Right lobe of liver (tissue), 6 donors: ENCODE results near the gene ATP6V0D1. TPM values are rescaled to one million over a fixed set of nuclear protein-coding genes. Genes with fewer than 3 reads are reported as not detected.
A peak's percentile ranks its signal among the peaks of the same experiment; 100 is the strongest.

Source experiments
- ATAC-seq, 4 donors: fragments of 200-7000 bp; cut with Tn5 transposase; one replicate each; pipeline ENCODE4 v1.9.1; 2020; ENCODE audit warnings: mild to moderate bottlenecking in 4 of 4, moderate library complexity in 4 of 4
- DNase-seq, 3 donors: peaks; one replicate each; pipeline ENCODE4 v3.0.0-alpha.2; 2020
- H3K27ac ChIP-seq, 3 donors: fragments of 200-600 bp; one replicate each; pipeline ENCODE4 v1.8.0; 2022
- H3K27me3 ChIP-seq, 2 donors: fragments of 200-600 bp; one replicate each; pipeline ENCODE4 v1.8.0; 2022
- H3K36me3 ChIP-seq, 4 donors: fragments of 200-600 bp; sonication (generic) in 1 of 4; one replicate each; pipeline versions ENCODE4 v1.5.1 to v1.8.0; 2017 to 2022; ENCODE audit warnings: control low read depth in 1 of 4
- H3K4me1 ChIP-seq, 4 donors: fragments of 200-600 bp; sonication (generic) in 1 of 4; one replicate each; pipeline versions ENCODE4 v1.5.1 to v1.8.0; 2017 to 2022; ENCODE audit warnings: control low read depth in 1 of 4
- H3K4me3 ChIP-seq, 3 donors: fragments of 200-600 bp; one replicate each; pipeline ENCODE4 v1.8.0; 2022
- H3K9me3 ChIP-seq, 4 donors: fragments of 200-600 bp; sonication (generic) in 1 of 4; one replicate each; pipeline versions ENCODE4 v1.5.1 to v1.8.0; 2017 to 2022; ENCODE audit warnings: control low read depth in 1 of 4
- CTCF ChIP-seq, 4 donors: fragments of 200-600 bp in 3 of 4; fragments of 450-650 bp in 1 of 4; IDR thresholded peaks; one replicate each; pipeline versions ENCODE4 v1.5.1 to v1.8.0; 2016 to 2022; ENCODE audit warnings: antibody characterized with exemption in 4 of 4, mild to moderate bottlenecking in 2 of 4
- POLR2A ChIP-seq: fragments of 450-650 bp; IDR thresholded peaks from one replicate; pipeline ENCODE4 v1.6.1; 2017; ENCODE audit warnings: antibody characterized with exemption, mild to moderate bottlenecking
- WGBS: methylation state at CpG from one replicate; pipeline ENCODE4 v1.1.6; 2018; ENCODE audit warnings: low coverage, low lambda C conversion rate; ENCODE audit not compliant: insufficient coverage; ENCODE audit errors: missing lambda C conversion rate; 5-methylcytosine and 5-hydroxymethylcytosine counted together
- intact Hi-C, 2 donors: fragments of 100-400 bp; cut with DNase I; formaldehyde crosslinking; loops; one replicate each; pipeline versions ENCODE4 v1.11.2 to v1.14.1; 2022
- total RNA-seq, 6 experiments: library from RNA; depleted of rRNA in 2 of 6; stranded (reverse); fragments of >200 nt in 2 of 6; fragmentation: NEBNext Ultra II Directional in 3 of 6; extraction: Animal tissue kit (Norgen Biotek cat#: 25700) in 3 of 6; gene quantifications; one replicate each; pipeline versions ENCODE4 v1.1.0 to v1.2.4, GENCODE V29; 2016 to 2023
- donor health status: DM: no; HTN: yes; CAD: no.
- donor health status: DM: no; HTN: no; CAD: no.
- donor health status: DM: no; HTN: no; CAD: no.
- donor health status: DM: no; HTN: yes; CAD: no.
- donor health status: DM: no; HTN: yes; CAD: no.

The ATP6V0D1 gene
- total RNA-seq, 6 experiments from 2014 or later = 33.6 to 84.6 (median 47.0) TPM

- intact Hi-C loops = no loop called here
- WGBS = 81% methylated on average over 5 of the region's 5 CpGs
- ATAC-seq (no peak), DNase-seq (no peak)
- H3K27me3 ChIP-seq = no peaks in the 10 kb centered on the region
- peaks cover 0 to 33% (median 17%) of the 10 kb centered on the region in 4 donors for H3K4me1 ChIP-seq
- no peaks in the 10 kb centered on the region for H3K9me3 ChIP-seq
- TF ChIP-seq CTCF (IDR thresholded peaks at IDR 0.05) (no peak), POLR2A (no peak)
- no peaks in the 10 kb centered on the region for H3K36me3 ChIP-seq
- no peak overlapping the region for H3K4me3 ChIP-seq
- H3K27ac ChIP-seq = no peak overlapping the region
Observed at GRCh38 chr16:67462279-67462655, 18.7 kb downstream of the ATP6V0D1 start.

- WGBS = 40% methylated on average over 1 of the region's 8 CpGs
- Histone ChIP-seq H3K27me3 (no peaks in the 10 kb centered on the region), H3K9me3 (no peaks in the 10 kb centered on the region), H3K4me3 (no peak overlapping the region), H3K27ac (no peak overlapping the region), H3K36me3 (no peaks in the 10 kb centered on the region), H3K4me1 (peaks cover 0 to 33% (median 17%) of the 10 kb centered on the region in 4 donors)
- no peak for ATAC-seq
- intact Hi-C loops = no loop called here
- no peak for DNase-seq
- TF ChIP-seq POLR2A = no peak
Observed at GRCh38 chr16:67461600-67462278, 19.2 kb downstream of the ATP6V0D1 start.

GRCh38 chr16:67460961-67461360 is 20.0 kb downstream of the ATP6V0D1 start:
- Histone ChIP-seq H3K9me3 (no peaks in the 10 kb centered on the region), H3K27ac (no peak overlapping the region), H3K27me3 (no peaks in the 10 kb centered on the region), H3K4me3 (no peak overlapping the region), H3K36me3 (no peaks in the 10 kb centered on the region), H3K4me1 (peaks cover 0 to 38% (median 17%) of the 10 kb centered on the region in 4 donors)
- DNase-seq (no peak), ATAC-seq (no peak)
- intact Hi-C loops = no loop called here
- no peak for TF ChIP-seq POLR2A
- no CpG with 5 or more reads among the region's 2 CpGs for WGBS

- H3K36me3 ChIP-seq = no peaks in the 10 kb centered on the region
- H3K4me1 ChIP-seq = peaks cover 0 to 38% (median 17%) of the 10 kb centered on the region in 4 donors
- H3K27me3 ChIP-seq = no peaks in the 10 kb centered on the region
- no peaks in the 10 kb centered on the region for H3K9me3 ChIP-seq
- intact Hi-C loops = no loop called here
- H3K4me3 ChIP-seq = no peak overlapping the region
- DNase-seq (no peak), ATAC-seq (no peak)
- H3K27ac ChIP-seq = peak overlapping the region in 2 of 3 donors; percentile 53 to 66
- WGBS = no CpG with 5 or more reads among the region's 5 CpGs
- no peak for TF ChIP-seq CTCF (IDR thresholded peaks at IDR 0.05)
- no peak for TF ChIP-seq POLR2A
Observed at GRCh38 chr16:67460168-67460567, 20.8 kb downstream of the ATP6V0D1 start.

GRCh38 chr16:67459861-67460150 is 21.2 kb downstream of the ATP6V0D1 start:
- Histone ChIP-seq H3K4me1 (peaks cover 0 to 36% (median 17%) of the 10 kb centered on the region in 4 donors), H3K27me3 (no peaks in the 10 kb centered on the region), H3K36me3 (no peaks in the 10 kb centered on the region), H3K27ac (peak overlapping the region in 2 of 3 donors; percentile 53 to 66), H3K4me3 (no peak overlapping the region), H3K9me3 (no peaks in the 10 kb centered on the region)
- intact Hi-C loops = no loop called here
- DNase-seq (no peak), ATAC-seq (peak in 3 of 4 donors; percentile 4 to 17 (median 10))
- TF ChIP-seq CTCF (IDR thresholded peaks at IDR 0.05) (no peak), POLR2A (no peak)
- WGBS = 20% methylated on average over 1 of the region's 3 CpGs
